IMR-90 (cell line): ENCODE results near the gene USP9X. TPM values are rescaled to one million over a fixed set of nuclear protein-coding genes. Genes with fewer than 3 reads are reported as not detected.
A peak's percentile ranks its signal among the peaks of the same experiment; 100 is the strongest.

Source experiments
- ATAC-seq: fragments of 200-7000 bp; cut with Tn5 transposase; 2 replicates; pipeline ENCODE4 v1.9.1; 2020; ENCODE audit warnings: low read depth, mild to moderate bottlenecking, moderate library complexity
- Bru-seq: library from RNA; stranded (reverse); fragments of 400-500 nt; gene quantifications from one replicate; lab custom pipeline; 2021; lab: Mats Ljungman, UMichigan
- BruChase-seq, 2 experiments: library from RNA; stranded (reverse); fragments of 400-500 nt; gene quantifications; one replicate each; lab custom pipeline; 2021; lab: Mats Ljungman, UMichigan
- BruUV-seq: library from RNA; stranded (reverse); fragments of 400-500 nt; replicated peaks from 2 replicates; lab custom pipeline; 2021; lab: Mats Ljungman, UMichigan
- CTCF ChIA-PET: fragments of 300-600 bp; formaldehyde crosslinking; extraction: SDS; loops from one replicate; lab custom pipeline; 2021; ENCODE audit warnings: antibody characterized with exemption; lab: Yijun Ruan, JAX
- POLR2A ChIA-PET: fragments of 300-600 bp; sonication (Branson Sonifier 250); formaldehyde crosslinking; loops from one replicate; lab custom pipeline; 2022; ENCODE audit warnings: antibody characterized with exemption; ENCODE audit not compliant: unreplicated experiment; lab: Charles Lee
- DNase-seq: peaks from one replicate; pipeline ENCODE4 v3.0.0; 2013
- H2AFZ ChIP-seq: replicated peaks from 2 replicates; pipeline ENCODE3; 2013; ENCODE audit warnings: low read length, mild to moderate bottlenecking; ENCODE audit not compliant: poor library complexity
- H2AK5ac ChIP-seq: 2 replicates; pipeline ENCODE4 v1.6.1; 2013; ENCODE audit warnings: low read depth, low read length, inconsistent platforms
- H2AK9ac ChIP-seq: replicated peaks from 2 replicates; pipeline ENCODE3; 2013; ENCODE audit warnings: mild to moderate bottlenecking, low read depth, low read length, moderate library complexity; ENCODE audit not compliant: poor library complexity
- H2BK120ac ChIP-seq: 2 replicates; pipeline ENCODE4 v1.6.1; 2013; ENCODE audit warnings: low read depth, low read length, inconsistent platforms
- H2BK15ac ChIP-seq: 3 replicates; pipeline ENCODE4 v1.6.1; 2013; ENCODE audit warnings: low read depth, low read length, inconsistent platforms
- H2BK20ac ChIP-seq: 2 replicates; pipeline ENCODE4 v1.6.1; 2013; ENCODE audit warnings: low read depth, mild to moderate bottlenecking, inconsistent platforms, low read length, moderate library complexity
- H2BK5ac ChIP-seq: 2 replicates; pipeline ENCODE4 v1.6.1; 2013; ENCODE audit warnings: mild to moderate bottlenecking, low read depth, low read length, inconsistent platforms; ENCODE audit not compliant: poor library complexity, severe bottlenecking
- H3K14ac ChIP-seq: replicated peaks from 2 replicates; pipeline ENCODE4 v1.6.1; 2013; ENCODE audit warnings: low read depth, low read length, inconsistent platforms
- H3K18ac ChIP-seq: 2 replicates; pipeline ENCODE4 v1.6.1; 2013; ENCODE audit warnings: low read depth, low read length, control low read depth
- H3K23ac ChIP-seq: 2 replicates; pipeline ENCODE4 v1.6.1; 2013; ENCODE audit warnings: low read depth, low read length, inconsistent platforms
- H3K27ac ChIP-seq: 2 replicates; pipeline ENCODE4 v1.5.1; 2013; ENCODE audit warnings: mild to moderate bottlenecking, control low read depth, low read length; ENCODE audit not compliant: insufficient read depth
- H3K27me3 ChIP-seq: 2 replicates; pipeline ENCODE4 v1.6.1; 2013; ENCODE audit warnings: low read length; ENCODE audit not compliant: control insufficient read depth, insufficient read depth
- H3K36me3 ChIP-seq: 2 replicates; pipeline ENCODE4 v1.6.1; 2013; ENCODE audit warnings: low read length, mixed read lengths; ENCODE audit not compliant: control insufficient read depth, insufficient read depth
- H3K4ac ChIP-seq: 2 replicates; pipeline ENCODE4 v1.6.1; 2013; ENCODE audit warnings: low read depth, low read length, inconsistent platforms
- H3K4me1 ChIP-seq: 2 replicates; pipeline ENCODE4 v1.6.1; 2013; ENCODE audit warnings: low read length, mixed read lengths; ENCODE audit not compliant: control insufficient read depth, insufficient read depth
- H3K4me2 ChIP-seq: 2 replicates; pipeline ENCODE4 v1.6.1; 2013; ENCODE audit warnings: low read depth, mild to moderate bottlenecking, control low read depth, low read length, moderate library complexity
- H3K4me3 ChIP-seq: 2 replicates; pipeline ENCODE4 v1.5.1; 2013; ENCODE audit warnings: low read depth, mild to moderate bottlenecking, control low read depth, low read length, moderate library complexity; ENCODE audit not compliant: insufficient read depth
- H3K56ac ChIP-seq: 2 replicates; pipeline ENCODE4 v1.6.1; 2013; ENCODE audit warnings: low read length, inconsistent platforms; ENCODE audit not compliant: insufficient read depth; ENCODE audit errors: extremely low read depth
- H3K79me1 ChIP-seq, 2 experiments: 2 replicates each; pipeline ENCODE4 v1.6.1; 2013; ENCODE audit warnings: low read length in 2 of 2, inconsistent platforms in 1 of 2, low read depth in 1 of 2
- H3K9ac ChIP-seq: 2 replicates; pipeline ENCODE4 v1.6.1; 2013; ENCODE audit warnings: low read depth, low read length, control low read depth
- H3K9me1 ChIP-seq: 2 replicates; pipeline ENCODE4 v1.6.1; 2013; ENCODE audit warnings: low read length, inconsistent platforms; ENCODE audit not compliant: insufficient read depth
- H3K9me3 ChIP-seq: 2 replicates; pipeline ENCODE4 v1.6.1; 2013; ENCODE audit warnings: low read length; ENCODE audit not compliant: control insufficient read depth, insufficient read depth
- H4K20me1 ChIP-seq: 2 replicates; pipeline ENCODE4 v1.6.1; 2013; ENCODE audit warnings: low read length, inconsistent platforms; ENCODE audit not compliant: insufficient read depth
- H4K5ac ChIP-seq: 2 replicates; pipeline ENCODE4 v1.6.1; 2013; ENCODE audit warnings: mild to moderate bottlenecking, low read depth, low read length, control low read depth
- H4K8ac ChIP-seq, 2 experiments: 2 replicates each; pipeline ENCODE4 v1.6.1; 2013; ENCODE audit warnings: low read depth in 2 of 2, low read length in 2 of 2, control low read depth in 1 of 2, inconsistent platforms in 1 of 2
- H4K91ac ChIP-seq: 2 replicates; pipeline ENCODE4 v1.6.1; 2013; ENCODE audit warnings: low read depth, low read length, inconsistent platforms; ENCODE audit not compliant: insufficient read depth
- CHD1 ChIP-seq: IDR thresholded peaks from 2 replicates; pipeline ENCODE4 v1.6.1; 2012; ENCODE audit warnings: low read depth, low read length, improper control_type of control experiment
- MAFK ChIP-seq: IDR thresholded peaks from 2 replicates; pipeline ENCODE4 v1.6.1; 2012; ENCODE audit warnings: low read depth, low read length, improper control_type of control experiment
- MAZ ChIP-seq: IDR thresholded peaks from 2 replicates; pipeline ENCODE4 v1.6.1; 2012; ENCODE audit warnings: low read depth, mild to moderate bottlenecking, low read length, improper control_type of control experiment, moderate library complexity, borderline replicate concordance
- POLR2A ChIP-seq: IDR thresholded peaks from 2 replicates; pipeline ENCODE4 v1.6.1; 2012; ENCODE audit warnings: mild to moderate bottlenecking, low read depth, low read length
- WGBS, 2 experiments: methylation state at CpG; one replicate each; pipeline versions ENCODE4 v1.1.5 to v1.1.7; 2013; ENCODE audit warnings: missing lambda C conversion rate in 2 of 2; ENCODE audit not compliant: insufficient read length in 1 of 2; ENCODE audit errors: extremely low coverage in 2 of 2; 5-methylcytosine and 5-hydroxymethylcytosine counted together
- dilution Hi-C: fragments of 300-500 bp; cut with HindIII; formaldehyde crosslinking; loops from one replicate; pipeline ENCODE4 v1.14.3; 2018; ENCODE audit warnings: low sequenced_read_pairs; ENCODE audit not compliant: unreplicated experiment
- in situ Hi-C: fragments of 300-500 bp; cut with MboI; formaldehyde crosslinking; loops from 3 replicates; pipeline ENCODE4 v1.14.3; 2019; ENCODE audit warnings: low sequenced_read_pairs, inconsistent platforms, mixed read lengths
- intact Hi-C: fragments of 100-400 bp; cut with micrococcal nuclease; formaldehyde crosslinking; loops from 2 replicates; pipeline ENCODE4 v1.10.0; 2022
- long read RNA-seq: library from polyadenylated mRNA; unstranded; transcript quantifications from one replicate; pipeline ENCODE4 v2.0.0, GENCODE V29; 2021; ENCODE audit not compliant: unreplicated experiment
- polyA plus RNA-seq, 3 experiments: library from polyadenylated mRNA; depleted of rRNA; stranded (reverse); fragments of >200 nt; gene quantifications; 2 replicates each; pipeline ENCODE4 v1.2.3, GENCODE V29; 2012; ENCODE audit warnings: low replicate concordance in 1 of 3
- total RNA-seq: library from RNA; depleted of rRNA; stranded (reverse); fragments of >200 nt; gene quantifications from 2 replicates; pipeline ENCODE4 v1.2.3, GENCODE V29; 2012; rRNA removed
- TF ChIP-seq, protein P1 (sequence below): fragments of 150-350 bp; IDR thresholded peaks from 2 replicates; pipeline ENCODE4 v1.6.1; 2016; ENCODE audit warnings: low read depth, mild to moderate bottlenecking, low read length, moderate library complexity, borderline replicate concordance

USP9X gene, protein sequence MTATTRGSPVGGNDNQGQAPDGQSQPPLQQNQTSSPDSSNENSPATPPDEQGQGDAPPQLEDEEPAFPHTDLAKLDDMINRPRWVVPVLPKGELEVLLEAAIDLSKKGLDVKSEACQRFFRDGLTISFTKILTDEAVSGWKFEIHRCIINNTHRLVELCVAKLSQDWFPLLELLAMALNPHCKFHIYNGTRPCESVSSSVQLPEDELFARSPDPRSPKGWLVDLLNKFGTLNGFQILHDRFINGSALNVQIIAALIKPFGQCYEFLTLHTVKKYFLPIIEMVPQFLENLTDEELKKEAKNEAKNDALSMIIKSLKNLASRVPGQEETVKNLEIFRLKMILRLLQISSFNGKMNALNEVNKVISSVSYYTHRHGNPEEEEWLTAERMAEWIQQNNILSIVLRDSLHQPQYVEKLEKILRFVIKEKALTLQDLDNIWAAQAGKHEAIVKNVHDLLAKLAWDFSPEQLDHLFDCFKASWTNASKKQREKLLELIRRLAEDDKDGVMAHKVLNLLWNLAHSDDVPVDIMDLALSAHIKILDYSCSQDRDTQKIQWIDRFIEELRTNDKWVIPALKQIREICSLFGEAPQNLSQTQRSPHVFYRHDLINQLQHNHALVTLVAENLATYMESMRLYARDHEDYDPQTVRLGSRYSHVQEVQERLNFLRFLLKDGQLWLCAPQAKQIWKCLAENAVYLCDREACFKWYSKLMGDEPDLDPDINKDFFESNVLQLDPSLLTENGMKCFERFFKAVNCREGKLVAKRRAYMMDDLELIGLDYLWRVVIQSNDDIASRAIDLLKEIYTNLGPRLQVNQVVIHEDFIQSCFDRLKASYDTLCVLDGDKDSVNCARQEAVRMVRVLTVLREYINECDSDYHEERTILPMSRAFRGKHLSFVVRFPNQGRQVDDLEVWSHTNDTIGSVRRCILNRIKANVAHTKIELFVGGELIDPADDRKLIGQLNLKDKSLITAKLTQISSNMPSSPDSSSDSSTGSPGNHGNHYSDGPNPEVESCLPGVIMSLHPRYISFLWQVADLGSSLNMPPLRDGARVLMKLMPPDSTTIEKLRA (N-terminal part only)
- total RNA-seq (104 and 115 TPM in 2 replicates), polyA plus RNA-seq (2012; rRNA removed) (14.9 and 17.5 TPM in 2 replicates), Bru-seq, nascent RNA (percentile 94 among the genes with signal in this experiment), BruChase-seq, experiment 1, labeled RNA remaining after a 6-hour chase (percentile 95 among the genes with signal in this experiment), BruChase-seq, experiment 2, labeled RNA remaining after a 2-hour chase (percentile 92 among the genes with signal in this experiment)
- polyA plus RNA-seq (2012; cell fraction: cytosol; rRNA removed), result 4.9 and 8.6 TPM in 2 replicates
- polyA plus RNA-seq (2012; cell fraction: nucleus; rRNA removed; ENCODE audit: low replicate concordance), result 3.5 and 30.0 TPM in 2 replicates
- long read RNA-seq, full-length matches to known transcripts, result 5 of 35 reads
- long read RNA-seq, partial matches to known transcripts, result 25 of 35 reads
- long read RNA-seq, other reads (novel, unspliced or antisense), result 5 of 35 reads

DNA sequence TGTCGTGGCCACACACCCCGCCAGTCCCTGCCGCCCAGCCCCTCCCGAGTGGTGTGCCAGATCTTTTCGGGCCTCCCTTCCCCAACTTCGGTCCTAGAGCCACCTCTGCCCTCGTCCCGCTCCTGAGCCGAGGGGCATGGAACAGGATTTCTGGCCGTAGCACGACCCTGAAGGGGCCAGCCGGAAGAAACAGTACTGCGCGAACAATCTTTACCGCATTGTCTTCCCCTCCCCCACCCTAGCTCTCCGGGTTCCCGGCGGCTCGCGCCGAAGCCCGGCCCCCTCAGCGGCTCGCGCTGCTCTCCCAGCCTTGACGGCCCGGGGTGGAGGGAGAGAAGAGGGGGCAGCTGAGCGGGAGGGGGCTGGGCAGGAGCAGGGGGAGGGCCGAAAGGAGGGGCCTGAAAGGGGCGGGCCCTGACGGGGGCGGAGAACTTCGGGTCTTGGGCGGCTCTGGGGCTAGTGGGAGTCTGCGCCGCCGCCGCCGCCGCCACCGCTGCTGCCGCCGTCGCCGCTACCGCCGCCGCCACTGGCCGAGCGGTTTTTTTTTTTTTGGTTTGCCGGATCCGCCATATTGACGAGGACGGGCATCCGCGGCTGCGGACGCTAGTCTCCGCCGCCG, at the start of gene USP9X:
Gene USP9X, plus strand, starts transcription at position 553 of the 619 bp plus-strand sequence. CDS start 38,184 bp downstream, outside the sequence.
- peaks cover 3% of the 10 kb centered on the region for H3K27me3 ChIP-seq
- peak within 1 kb of the TSS; percentile 92 for H2BK120ac ChIP-seq
- DNase-seq (peak; percentile 89), ATAC-seq (peak; percentile 85)
- H2BK15ac ChIP-seq, result peak within 1 kb of the TSS; percentile 91; the same call in 1 of the 3 replicates
- peak within 1 kb of the TSS; percentile 60; the same call in 1 of the 2 replicates for H2AK5ac ChIP-seq
- peak within 1 kb of the TSS; percentile 94 for H4K91ac ChIP-seq
- peak within 1 kb of the TSS; percentile 98 for H3K27ac ChIP-seq
- H4K20me1 ChIP-seq, result peaks cover 44% of the 10 kb centered on the region
- no peaks in the 10 kb centered on the region for H3K4me1 ChIP-seq
- H2BK20ac ChIP-seq, result peak within 1 kb of the TSS; percentile 28; the same call in 1 of the 2 replicates
- WGBS, 2 experiments, result 0% methylated on average over 24 of the region's 61 CpGs; no CpG with 5 or more reads in 1 of the 2 experiments
- ChIA-PET CTCF (interaction anchor here (0.6 kb wide), 2 partner anchors 28 to 30 kb away, joined by 3 to 4 read pairs; no protein-coding TSS in a partner anchor), POLR2A (interaction anchor here (0.6 to 0.7 kb wide), 2 partner anchors 348 to 1009 kb away, joined by 3 to 9 read pairs; no protein-coding TSS in a partner anchor)
- H2AK9ac ChIP-seq, result peak within 1 kb of the TSS; percentile 96
- peak within 1 kb of the TSS; percentile 95 for H3K14ac ChIP-seq
- H3K4me2 ChIP-seq, result peak within 1 kb of the TSS; percentile 83
- peak within 1 kb of the TSS; percentile 97 for H2BK5ac ChIP-seq
- peak within 1 kb of the TSS; percentile 97 for H3K9ac ChIP-seq
- peak within 1 kb of the TSS; percentile 99 for H2AFZ ChIP-seq
- peak within 1 kb of the TSS; percentile 89 for H3K23ac ChIP-seq
- peaks cover 0 to 7% of the 10 kb centered on the region in 2 experiments; a peak in 1 of 4 replicates for H3K79me1 ChIP-seq
- peak within 1 kb of the TSS; percentile 93 to 96 for H4K8ac ChIP-seq
- TF ChIP-seq, protein P1, sequence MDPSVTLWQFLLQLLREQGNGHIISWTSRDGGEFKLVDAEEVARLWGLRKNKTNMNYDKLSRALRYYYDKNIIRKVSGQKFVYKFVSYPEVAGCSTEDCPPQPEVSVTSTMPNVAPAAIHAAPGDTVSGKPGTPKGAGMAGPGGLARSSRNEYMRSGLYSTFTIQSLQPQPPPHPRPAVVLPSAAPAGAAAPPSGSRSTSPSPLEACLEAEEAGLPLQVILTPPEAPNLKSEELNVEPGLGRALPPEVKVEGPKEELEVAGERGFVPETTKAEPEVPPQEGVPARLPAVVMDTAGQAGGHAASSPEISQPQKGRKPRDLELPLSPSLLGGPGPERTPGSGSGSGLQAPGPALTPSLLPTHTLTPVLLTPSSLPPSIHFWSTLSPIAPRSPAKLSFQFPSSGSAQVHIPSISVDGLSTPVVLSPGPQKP, result no peak
- TF ChIP-seq MAZ (peak; percentile 81), POLR2A (peak; percentile 57; the same call in 1 of the 2 replicates), MAFK (no peak), CHD1 (peak; percentile 96; the same call in 1 of the 2 replicates)
- intact Hi-C loops, result loop anchor here (5.0 kb wide), 2 partner anchors 208 to 348 kb away; partner anchors contain the start of gene MED14
- no TSS peak for BruUV-seq
- peak within 1 kb of the TSS; percentile 90 for H3K18ac ChIP-seq
- H3K4ac ChIP-seq, result peak within 1 kb of the TSS; percentile 96
- dilution Hi-C loops, result no loop called here
- H3K56ac ChIP-seq, result peak within 1 kb of the TSS; percentile 97
- H4K5ac ChIP-seq, result peak within 1 kb of the TSS; percentile 87
- in situ Hi-C loops, result loop anchor here (10.0 kb wide), 1 partner anchor 210 kb away; no protein-coding TSS in a partner anchor
- no peaks in the 10 kb centered on the region for H3K36me3 ChIP-seq
- peak within 1 kb of the TSS; percentile 93 for H3K4me3 ChIP-seq
- H3K9me3 ChIP-seq, result no peaks in the 10 kb centered on the region
- H3K9me1 ChIP-seq, result no peaks in the 10 kb centered on the region
